ENCODE data around the gene PPTC7.

Gene PPTC7, protein sequence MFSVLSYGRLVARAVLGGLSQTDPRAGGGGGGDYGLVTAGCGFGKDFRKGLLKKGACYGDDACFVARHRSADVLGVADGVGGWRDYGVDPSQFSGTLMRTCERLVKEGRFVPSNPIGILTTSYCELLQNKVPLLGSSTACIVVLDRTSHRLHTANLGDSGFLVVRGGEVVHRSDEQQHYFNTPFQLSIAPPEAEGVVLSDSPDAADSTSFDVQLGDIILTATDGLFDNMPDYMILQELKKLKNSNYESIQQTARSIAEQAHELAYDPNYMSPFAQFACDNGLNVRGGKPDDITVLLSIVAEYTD

DNA sequence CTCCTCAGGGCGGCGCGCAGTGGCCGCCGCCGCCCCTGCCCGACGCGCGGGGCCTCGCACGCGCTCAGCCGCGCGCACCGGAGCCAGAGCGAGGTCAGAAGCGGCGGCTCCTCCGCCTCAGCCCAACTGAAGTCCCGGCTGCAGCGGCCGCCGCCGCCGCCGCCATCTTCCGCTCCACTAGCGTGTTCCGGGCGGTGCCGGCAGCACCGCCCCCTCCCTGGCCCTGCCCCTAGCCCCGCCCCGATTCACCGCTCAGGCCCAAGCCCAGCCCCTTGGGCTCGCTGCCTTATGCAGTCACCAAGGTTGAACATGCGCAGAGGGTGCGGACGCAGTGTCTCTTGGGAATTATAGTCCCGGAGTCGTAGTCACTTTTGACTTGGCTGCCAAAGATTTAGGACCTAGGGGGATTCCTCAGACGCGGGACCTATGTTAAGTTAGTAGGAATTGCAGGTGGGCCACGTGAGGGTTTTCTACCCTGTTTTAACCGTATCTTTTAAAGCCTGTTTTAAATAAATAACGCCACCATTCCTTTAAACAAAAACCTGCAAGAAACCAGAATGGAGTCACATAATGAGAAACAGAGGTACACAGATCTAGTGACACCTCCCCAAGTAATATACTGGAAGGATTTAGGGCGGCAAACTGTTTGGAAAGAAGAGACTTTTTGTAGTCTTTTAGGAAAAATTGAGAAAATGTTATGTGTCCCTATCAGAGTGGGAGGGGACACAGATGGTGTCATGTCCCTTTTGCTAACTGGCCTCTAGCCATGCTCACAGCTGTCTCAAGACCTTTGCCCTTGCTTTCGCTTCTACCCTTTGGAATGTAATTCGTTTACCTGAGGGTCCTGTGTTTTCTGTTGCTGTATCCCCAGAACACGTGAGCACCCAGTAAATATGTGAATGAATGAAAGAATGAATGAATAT, at the start of gene PPTC7:
TSS of gene PPTC7 (minus strand) at position 182 of the 923 bp plus-strand sequence. CDS start 287 bp downstream, outside the sequence.
- DNase-seq, result peak; percentile 97
- no peaks in the 10 kb centered on the region; the same call in 1 of the 2 replicates for H3K36me3 ChIP-seq
- TF ChIP-seq, protein P1, sequence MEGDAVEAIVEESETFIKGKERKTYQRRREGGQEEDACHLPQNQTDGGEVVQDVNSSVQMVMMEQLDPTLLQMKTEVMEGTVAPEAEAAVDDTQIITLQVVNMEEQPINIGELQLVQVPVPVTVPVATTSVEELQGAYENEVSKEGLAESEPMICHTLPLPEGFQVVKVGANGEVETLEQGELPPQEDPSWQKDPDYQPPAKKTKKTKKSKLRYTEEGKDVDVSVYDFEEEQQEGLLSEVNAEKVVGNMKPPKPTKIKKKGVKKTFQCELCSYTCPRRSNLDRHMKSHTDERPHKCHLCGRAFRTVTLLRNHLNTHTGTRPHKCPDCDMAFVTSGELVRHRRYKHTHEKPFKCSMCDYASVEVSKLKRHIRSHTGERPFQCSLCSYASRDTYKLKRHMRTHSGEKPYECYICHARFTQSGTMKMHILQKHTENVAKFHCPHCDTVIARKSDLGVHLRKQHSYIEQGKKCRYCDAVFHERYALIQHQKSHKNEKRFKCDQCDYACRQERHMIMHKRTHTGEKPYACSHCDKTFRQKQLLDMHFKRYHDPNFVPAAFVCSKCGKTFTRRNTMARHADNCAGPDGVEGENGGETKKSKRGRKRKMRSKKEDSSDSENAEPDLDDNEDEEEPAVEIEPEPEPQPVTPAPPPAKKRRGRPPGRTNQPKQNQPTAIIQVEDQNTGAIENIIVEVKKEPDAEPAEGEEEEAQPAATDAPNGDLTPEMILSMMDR (IDR thresholded peaks at IDR 0.05; ENCODE audit: low read depth, low read length), result no peak
- H3K9me3 ChIP-seq (ENCODE audit: severe bottlenecking), result no peaks in the 10 kb centered on the region
- peak within 1 kb of the TSS; percentile 59 for H3K27ac ChIP-seq
- peak within 1 kb of the TSS; percentile 78 for H3K4me3 ChIP-seq (ENCODE audit: low read depth, low read length)
- H3K27me3 ChIP-seq (ENCODE audit: insufficient read depth, low read depth, severe bottlenecking), result no peaks in the 10 kb centered on the region

DNA sequence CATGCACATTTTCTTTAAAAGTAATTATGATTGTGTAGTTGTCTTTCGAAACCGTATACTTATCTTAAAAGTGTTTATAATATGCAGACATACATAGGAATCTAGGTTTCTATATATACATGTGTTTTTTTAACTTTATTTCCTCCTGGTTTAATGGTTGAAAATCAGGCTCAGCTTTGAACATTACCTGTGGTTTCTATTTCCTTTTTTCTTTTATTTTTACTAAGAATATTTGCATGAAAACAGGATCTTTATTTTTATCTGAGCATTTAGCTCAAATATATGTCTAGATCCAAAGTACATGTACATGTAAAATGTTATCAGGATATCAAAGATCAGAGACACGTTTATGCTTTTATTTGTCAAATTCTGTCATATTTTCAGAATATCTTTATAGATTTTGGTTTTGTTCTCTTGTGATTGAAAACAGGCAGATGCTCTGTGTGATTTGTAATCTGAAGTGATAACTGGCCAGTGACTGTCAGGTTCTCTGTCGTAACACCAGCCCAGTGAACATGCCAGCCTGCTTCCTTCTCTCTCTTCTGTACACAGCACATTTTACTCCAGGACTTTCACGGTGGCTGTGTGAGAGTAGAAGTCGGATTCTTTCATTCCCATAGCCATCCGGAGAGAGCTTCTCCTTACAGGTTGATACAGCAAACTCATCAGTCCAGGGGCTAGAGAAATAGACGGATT, 44.5 kb upstream of the PPTC7 start:
- H3K27ac ChIP-seq, result no peak overlapping the region
- H3K9me3 ChIP-seq (ENCODE audit: severe bottlenecking), result no peaks in the 10 kb centered on the region
- no peaks in the 10 kb centered on the region for H3K27me3 ChIP-seq (ENCODE audit: insufficient read depth, low read depth, severe bottlenecking)
- H3K36me3 ChIP-seq, result peaks cover 7% of the 10 kb centered on the region
- H3K4me3 ChIP-seq (ENCODE audit: low read depth, low read length), result no peak overlapping the region
- TF ChIP-seq, protein P1 (IDR thresholded peaks at IDR 0.05; ENCODE audit: low read depth, low read length), result no peak
- DNase-seq, result no peak

DNA sequence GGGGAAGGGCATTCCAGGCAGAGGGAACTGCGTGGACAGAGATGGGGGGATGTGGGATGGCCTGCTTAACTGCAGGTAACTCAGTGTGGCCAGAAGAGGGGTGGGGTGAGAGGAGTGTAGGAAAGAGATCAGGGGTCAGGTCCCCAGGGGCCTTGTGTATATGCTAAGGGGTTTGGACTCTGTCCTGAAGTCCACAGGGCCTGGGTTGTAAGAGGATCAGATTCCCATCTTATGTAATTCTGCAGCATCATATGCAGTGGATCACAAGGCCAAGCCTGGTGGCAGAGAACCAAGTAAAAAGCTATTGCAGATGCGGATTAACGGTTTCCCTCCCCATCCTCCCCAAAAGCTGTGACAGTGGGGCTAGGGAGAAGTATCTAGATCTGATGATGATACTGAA, 39.5 kb upstream of the PPTC7 start:
- TF ChIP-seq, protein P1 (IDR thresholded peaks at IDR 0.05; ENCODE audit: low read depth, low read length), result no peak
- Histone ChIP-seq H3K27ac (no peak overlapping the region), H3K4me3 (ENCODE audit: low read depth, low read length) (no peak overlapping the region), H3K36me3 (no peaks in the 10 kb centered on the region), H3K9me3 (ENCODE audit: severe bottlenecking) (no peaks in the 10 kb centered on the region), H3K27me3 (ENCODE audit: insufficient read depth, low read depth, severe bottlenecking) (no peaks in the 10 kb centered on the region)
- DNase-seq, result no peak

DNA sequence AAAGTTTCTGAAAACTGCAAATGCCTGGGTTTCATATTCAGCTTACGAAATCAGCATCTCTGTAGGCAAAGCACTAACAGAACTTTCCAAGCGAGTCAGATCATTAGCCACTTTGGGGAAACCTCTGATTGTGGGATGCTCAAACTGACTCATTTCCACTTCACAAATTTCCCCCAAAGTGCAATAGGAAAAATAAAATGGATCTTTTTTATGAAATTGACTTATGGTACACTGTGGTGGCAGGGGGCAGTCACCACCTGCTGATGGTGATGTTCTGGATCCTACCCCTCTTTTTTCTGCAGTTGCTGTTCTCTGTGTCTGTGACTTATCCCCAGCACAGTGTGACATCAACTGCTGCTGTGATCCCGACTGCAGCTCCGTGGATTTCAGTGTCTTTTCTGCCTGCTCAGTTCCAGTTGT, 36.4 kb upstream of the PPTC7 start:
- no peak for DNase-seq
- Histone ChIP-seq H3K27me3 (ENCODE audit: insufficient read depth, low read depth, severe bottlenecking) (no peaks in the 10 kb centered on the region), H3K27ac (no peak overlapping the region), H3K36me3 (peaks cover 4% of the 10 kb centered on the region; the same call in 1 of the 2 replicates), H3K4me3 (ENCODE audit: low read depth, low read length) (no peak overlapping the region), H3K9me3 (ENCODE audit: severe bottlenecking) (no peaks in the 10 kb centered on the region)
- TF ChIP-seq, protein P1 (IDR thresholded peaks at IDR 0.05; ENCODE audit: low read depth, low read length), result 0 out of 2 replicates have a peak, but pooled peaks have one; percentile 4

DNA sequence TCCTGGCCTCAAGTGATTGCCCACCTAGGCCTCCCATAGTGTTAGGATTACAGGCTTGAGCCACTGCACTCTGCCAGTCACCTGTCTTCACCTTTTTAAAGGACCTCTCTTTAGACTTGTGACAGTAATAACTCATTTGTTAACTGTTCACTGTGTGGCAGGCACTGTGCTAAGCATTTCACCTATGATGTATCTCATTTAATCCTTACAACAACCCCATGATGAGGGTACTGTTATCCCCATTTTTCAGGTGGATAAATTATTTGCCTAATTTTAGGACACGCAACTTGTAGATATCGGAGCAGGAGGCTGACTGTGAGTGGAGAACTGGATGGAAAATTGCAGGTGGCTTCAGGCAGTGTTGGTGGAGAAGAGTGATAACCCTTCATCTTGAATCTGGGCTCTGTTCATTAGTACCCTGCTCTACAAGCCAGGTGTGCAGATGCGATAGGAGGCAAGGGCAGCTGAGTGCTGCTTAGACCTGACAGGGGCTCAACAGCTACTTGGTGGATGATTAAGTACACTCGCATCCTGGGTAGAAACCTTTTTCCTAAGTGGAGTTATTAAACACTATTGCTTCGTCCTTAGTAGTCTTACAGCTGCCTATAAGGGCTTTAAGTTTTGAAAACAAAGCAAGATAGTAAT, 33.5 kb upstream of the PPTC7 start:
- no peaks in the 10 kb centered on the region for H3K9me3 ChIP-seq (ENCODE audit: severe bottlenecking)
- TF ChIP-seq, protein P1 (IDR thresholded peaks at IDR 0.05; ENCODE audit: low read depth, low read length), result no peak
- no peak overlapping the region for H3K4me3 ChIP-seq (ENCODE audit: low read depth, low read length)
- H3K27ac ChIP-seq, result no peak overlapping the region
- H3K27me3 ChIP-seq (ENCODE audit: insufficient read depth, low read depth, severe bottlenecking), result no peaks in the 10 kb centered on the region
- DNase-seq, result no peak
- peaks cover 4% of the 10 kb centered on the region; the same call in 1 of the 2 replicates for H3K36me3 ChIP-seq

Measured in WERI-Rb-1 (cell line).